CD4-positive, alpha-beta T cell treated with Interleukin-4 for 4 hours (primary cell): Measurements from ENCODE around the gene ATL2.
"Not testable (repeated sequence)": the region's sequence is repeated elsewhere in the genome, so short reads cannot be mapped to it uniquely, and the experiment has no call there.

Experiments
- DNase-seq: peaks from one replicate; pipeline ENCODE4 v3.0.0-alpha.2; 2020

Gene ATL2

DNA sequence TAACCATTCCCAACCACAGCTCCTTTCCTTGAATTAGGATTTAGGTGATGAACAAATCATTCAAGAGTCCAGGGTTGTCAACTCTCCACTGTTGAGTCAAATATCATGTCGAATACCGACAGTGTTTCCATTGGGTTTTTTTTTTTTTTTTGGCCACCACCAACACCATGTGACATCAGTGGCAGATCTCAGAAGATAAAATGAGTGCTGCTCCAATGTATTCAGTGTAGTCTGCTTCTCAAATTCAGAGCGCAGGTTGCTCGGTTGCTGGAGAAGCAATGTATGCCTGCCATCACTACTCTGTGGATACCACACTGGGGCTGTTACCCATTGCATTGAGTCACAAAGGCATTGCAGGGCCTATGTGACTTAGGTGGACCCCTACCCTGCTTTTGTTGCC lies 10.8 kb upstream of the ATL2 start:
- DNase-seq = peak; percentile 26

DNA sequence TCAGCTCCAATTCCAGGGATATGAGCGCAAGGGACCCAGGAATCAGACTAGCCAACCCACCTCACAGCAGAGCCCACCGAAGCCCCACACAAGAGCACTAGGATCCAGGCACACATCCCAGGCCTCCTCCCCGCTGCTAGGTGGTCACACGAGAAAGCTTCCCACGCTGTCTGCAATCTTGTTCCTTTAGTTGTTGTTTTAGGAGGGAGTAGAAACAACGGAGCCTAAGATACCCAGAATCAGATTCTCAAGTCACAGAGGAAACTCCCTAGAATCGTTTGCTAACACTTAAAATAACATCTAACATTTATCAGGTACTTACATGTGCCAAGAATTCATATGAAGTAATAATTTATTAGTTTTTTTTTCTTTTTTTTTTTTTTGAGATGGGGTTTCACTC lies 9.7 kb upstream of the ATL2 start:
- DNase-seq = no peak

DNA sequence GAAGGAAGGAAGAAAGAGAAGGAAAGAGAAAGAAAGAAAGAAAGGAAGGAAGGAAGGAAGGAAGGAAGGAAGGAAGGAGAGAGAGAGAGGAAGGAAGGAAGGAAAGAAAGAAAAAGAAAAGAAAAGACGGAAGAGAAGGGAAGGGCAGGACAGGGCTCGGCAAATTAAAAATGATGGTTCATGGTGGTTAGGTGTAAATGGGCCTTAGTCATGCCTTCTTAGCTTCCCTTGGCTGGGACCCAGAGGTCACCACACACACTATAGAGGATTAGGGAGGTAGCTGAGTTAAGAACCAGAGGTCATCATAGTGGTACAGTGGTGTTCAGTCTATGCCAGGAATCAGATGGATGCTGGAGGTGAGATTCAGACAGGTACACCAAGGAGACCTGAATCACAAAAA lies 9.3 kb upstream of the ATL2 start:
- no peak for DNase-seq

DNA sequence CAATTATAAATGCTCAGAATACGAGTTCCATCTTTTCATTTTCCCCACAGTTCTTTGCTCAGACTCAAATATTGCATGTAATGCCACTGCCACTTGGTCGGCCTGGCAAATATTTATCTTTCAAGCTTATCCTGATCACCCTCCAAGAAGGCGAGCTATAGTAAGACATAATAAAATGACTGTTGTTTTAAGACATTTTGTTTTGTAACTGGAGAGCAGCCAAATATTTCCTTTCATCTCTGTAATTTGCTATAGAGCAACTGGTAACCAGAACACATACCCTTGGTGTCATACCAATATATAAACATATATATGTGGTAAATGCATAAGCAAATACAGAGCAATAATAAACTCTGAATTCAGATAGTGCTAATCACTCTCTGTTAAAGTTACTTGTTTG lies 7.3 kb upstream of the ATL2 start:
- DNase-seq = no peak

DNA sequence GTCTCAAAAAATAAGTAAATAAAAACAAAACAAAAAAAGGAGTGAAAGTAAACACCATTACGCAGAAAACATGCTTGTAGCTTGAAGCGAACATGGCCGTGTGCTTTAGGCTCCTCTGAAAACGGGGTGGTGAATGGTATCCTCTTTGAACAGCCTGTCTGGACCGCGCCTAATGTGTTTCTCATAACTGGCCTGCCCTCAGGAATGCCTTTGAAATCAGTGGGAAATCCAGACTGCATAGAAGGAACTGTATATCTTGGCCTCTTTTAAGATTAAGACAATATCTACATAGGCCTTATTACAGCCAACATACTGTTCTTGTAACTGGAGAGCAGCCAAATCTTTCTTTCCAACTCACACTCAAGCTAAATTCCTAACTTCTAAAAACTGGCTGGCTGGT lies 6.7 kb upstream of the ATL2 start:
- not testable (repeated sequence) for DNase-seq

DNA sequence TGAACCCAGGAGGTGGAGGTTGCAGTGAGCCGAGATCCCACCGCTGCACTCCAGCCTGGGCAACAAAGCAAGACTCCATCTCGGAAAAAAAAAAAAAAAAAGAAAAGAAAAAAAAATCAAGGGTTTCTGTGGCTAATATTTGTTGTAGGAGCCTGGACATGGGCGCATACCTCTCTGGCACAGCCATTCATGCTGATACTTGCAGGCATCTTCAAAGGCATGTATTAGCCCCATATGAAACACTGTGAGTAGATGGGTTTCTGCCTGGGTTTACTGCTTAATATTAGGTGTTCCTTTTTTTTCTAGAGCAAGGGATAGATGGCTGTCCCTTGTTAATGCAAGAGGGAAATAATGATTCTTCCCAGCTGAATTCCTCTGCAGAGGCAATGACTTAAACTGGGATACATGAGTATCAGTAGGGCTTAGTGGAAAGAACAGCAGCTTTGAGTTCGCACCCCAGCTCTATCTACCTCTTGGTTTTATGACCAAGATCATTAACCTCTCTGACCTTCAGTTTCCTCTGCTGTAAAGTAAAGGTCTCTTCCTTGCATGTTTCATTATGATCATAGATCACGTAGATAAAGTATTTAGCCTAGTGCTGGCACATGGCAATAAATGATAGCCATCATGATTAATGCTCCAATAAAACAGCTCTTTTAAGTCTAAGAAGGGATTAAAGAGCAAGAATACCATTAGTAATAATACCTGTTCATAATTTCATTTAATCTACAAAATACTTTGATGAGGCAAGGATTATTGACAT lies 4.5 kb upstream of the ATL2 start:
- DNase-seq = no peak

DNA sequence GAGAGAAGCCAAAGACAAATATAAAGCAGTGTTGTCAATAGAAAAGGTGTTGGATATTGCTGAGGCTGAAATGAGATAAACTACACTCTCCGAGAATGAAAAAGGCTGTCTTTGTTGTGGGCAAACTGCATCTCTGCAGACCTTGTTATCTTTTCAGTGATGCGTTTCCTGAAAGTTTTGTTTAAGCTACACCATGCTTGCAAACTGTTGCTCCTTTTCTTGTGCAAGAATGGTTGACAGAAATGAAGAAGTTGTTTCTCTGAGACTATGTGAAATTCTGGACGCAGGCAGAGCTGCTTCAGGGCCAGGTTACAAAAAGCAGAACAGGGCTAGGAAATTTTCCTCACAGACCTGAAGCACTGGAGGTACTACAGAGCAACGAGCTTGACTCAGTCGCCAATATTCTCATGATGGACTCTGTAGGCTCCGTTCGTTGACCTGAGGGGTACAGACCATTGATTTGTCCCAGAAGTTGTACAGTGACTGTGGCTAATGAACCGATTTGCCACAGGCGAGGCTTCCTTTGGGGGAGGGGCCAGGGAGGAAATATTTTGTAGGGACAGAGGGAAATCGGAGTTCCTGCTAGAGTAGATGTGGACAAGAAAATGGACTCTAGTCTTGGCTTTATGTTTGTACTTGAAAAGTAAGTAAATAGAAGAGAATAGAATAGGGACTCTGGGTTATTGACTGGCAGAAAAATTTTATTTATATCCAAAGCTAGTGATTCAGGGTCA lies 3.5 kb upstream of the ATL2 start:
- DNase-seq = peak; percentile 42

DNA sequence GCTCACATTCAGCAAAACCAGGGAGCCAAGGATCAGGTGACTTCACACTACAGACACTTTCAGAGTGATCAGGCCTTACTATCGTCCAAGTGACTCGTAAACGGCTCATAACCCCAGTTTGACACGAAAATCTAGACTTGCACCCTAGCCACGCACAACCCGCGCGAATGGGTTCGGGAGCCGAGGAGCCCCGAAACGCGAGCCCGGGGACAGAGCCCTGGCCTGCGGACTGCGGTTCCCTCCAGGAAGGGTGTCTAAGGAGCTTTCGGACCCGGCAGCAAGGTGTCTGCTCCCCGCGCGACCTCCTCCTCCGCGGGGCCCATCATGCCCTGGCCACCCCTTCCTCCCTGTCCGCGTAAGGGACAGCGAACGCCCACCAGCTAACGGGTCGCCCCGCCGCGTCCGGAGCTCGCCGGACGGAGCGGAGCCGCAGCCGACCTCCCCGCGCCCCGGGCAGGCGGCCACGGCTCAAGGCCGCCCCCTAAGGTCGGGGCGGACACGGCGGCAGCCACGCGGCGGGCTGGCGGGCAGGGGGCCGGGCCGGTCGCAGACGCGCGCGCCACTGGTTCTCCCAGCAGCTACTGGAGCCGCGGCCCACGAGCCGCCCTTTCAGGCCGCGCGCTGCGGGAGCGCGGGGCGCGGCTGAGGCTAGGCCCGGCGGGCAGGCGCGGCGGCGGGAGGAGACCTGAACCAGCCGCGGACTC lies 575 bp downstream of the ATL2 start:
- DNase-seq = peak; percentile 48

DNA sequence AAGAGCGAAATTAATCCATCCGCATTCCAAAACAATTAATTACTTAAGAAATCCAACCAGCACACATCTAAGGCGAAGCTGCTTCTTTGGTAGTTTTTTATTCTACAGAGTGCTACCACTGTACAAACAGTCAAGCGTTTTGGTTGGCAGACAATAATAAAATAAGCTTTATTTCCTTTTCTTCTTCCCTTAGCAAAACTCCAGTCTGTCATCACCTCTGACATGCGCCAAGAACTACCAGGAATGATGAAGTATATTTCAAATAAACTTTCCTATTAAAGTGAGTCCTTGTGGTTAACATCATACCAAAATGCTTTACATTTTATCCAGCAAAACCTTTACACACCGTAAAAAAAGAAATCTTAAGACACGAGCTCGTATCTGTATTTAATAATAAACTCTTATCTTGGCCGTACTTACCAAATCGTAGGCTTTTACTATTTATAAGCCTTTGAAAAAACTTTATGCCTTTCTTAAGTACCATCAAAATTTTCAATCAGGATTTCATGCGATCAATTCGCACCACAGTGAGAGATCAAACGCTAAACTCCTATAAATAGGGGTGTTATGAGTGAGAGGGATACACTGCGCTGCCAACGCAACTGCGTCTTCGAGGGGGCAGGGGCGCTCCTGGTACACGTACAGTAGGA lies 1.3 kb downstream of the ATL2 start:
- DNase-seq = no peak

DNA sequence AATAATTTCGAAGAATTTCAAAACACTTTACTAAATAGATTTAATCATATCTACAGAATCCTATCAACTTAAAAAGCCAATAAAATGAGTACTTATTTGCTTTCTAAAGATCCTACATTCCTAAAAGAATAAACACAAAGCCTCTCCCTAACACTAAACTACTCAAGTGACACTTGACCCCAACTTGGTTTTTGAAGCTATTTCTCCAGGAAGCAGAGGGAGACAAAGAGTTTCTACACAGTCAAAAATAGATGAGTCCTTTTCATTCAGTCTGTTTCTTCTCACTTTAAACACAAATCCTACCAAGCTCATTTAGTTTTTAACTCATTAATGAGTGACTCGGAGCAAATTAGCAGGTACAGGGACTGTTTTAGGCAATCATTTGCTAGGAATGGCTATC lies 2.1 kb downstream of the ATL2 start:
- DNase-seq = no peak

DNA sequence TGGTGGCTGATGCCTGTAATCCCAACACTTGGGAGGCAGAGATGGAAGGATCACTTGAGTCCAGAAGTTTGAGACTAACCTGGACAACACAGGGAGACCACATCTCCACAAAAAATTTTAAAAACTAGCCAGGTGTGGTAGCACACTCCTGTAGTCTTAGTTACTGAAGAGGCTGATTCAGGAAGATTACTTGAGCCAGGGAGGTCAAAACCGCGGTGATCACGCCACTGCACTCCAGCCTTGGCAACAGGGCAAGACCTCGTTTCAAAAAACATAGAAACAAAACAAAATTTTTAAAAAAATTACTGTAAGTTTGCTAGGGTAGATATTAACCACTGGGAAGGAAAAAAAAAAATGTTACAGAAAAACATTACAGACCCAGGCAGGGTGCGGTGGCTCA lies 5.8 kb downstream of the ATL2 start:
- DNase-seq = no peak

DNA sequence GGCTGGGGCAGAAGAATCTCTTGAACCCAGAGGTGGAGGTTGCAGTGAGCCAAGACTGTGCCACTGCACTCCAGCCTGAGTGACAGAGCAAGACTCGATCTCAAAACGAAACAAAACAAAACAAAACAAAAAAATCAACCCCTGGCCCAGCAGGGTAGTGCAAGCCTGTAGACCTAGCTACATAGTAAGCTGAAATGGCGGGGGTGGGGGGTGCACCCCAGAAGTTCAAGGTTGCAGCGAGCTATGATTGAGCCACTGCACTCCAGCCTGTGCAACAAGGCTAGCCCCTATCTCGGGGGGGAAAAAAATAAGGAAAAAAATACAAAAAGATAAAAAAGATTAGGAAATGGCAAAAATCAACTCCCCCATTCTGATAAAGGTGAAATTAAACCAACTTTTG lies 6.4 kb downstream of the ATL2 start:
- no peak for DNase-seq

DNA sequence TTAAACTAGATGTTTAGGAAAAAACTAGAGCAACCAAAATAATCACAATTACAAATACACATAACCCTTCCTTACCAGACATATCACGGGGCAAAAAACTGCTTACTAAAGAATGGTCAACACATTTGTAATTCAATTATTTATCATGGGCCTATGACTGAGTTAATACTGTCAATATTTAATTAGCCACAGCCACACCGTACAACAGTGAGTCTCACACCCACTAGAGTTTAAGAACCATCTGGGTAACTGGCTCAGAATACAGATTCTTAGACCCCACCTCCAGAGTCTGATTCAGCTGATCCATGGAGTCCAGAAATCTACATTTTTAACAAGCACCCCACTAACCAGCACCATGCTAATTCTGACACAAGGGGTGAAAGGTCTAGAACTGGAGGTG lies 14.8 kb downstream of the ATL2 start:
- no peak for DNase-seq

DNA sequence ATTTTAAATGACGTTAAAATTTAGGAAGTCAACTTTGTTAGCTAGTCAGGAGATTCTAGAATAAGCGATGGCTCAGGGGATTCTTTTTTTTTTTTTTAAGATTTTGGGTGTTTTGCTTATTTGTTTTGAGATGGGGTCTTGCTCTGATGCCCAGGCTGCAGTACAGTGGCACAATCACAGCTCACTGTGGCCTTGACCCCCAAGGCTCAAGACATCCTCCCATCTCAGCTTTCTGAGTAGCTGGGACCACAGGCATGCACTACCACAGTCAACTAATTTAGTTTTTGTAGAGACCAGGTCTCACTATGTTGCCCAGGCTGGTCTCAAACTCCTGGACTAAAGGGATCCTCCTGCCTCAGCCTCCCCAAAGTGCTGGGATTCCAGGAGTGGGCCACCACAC lies 16.9 kb downstream of the ATL2 start:
- DNase-seq = no peak

DNA sequence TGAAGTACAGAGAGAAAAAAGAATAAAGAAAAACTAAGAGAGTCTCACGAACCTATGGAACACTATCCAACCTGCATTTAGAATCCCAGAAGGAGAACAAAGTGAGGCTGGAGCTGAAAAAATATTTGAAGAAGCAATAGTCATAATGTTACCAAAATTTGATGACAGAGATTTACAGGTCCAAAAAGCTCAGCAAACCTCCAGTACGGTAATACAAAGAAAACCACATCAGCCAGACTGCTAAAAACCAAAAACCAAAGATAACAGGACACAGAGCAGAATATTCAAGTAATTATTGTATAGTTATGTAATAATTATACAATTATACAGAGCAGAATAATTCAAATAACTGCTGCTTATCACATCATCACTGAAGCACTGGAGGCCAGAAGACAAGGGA lies 23.7 kb downstream of the ATL2 start:
- DNase-seq = no peak

DNA sequence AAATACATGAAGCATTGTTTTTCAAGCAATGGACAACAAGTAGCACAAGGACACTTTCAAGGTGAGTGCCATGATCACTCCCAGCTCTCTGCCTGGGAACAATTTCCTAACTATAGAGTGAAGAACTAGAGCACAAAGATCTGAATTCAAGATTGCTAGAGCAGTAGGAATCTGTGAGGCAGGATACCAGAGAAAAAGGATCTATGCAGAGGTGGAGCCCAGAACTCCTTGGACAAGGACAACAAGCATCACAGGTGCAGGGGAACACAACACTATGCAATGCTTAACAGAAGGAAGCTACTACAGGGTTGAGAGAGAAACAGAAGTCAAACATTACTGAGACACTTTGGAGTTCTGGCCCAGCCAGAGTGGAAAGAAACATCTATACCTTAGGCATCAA lies 24.7 kb downstream of the ATL2 start:
- DNase-seq = no peak

DNA sequence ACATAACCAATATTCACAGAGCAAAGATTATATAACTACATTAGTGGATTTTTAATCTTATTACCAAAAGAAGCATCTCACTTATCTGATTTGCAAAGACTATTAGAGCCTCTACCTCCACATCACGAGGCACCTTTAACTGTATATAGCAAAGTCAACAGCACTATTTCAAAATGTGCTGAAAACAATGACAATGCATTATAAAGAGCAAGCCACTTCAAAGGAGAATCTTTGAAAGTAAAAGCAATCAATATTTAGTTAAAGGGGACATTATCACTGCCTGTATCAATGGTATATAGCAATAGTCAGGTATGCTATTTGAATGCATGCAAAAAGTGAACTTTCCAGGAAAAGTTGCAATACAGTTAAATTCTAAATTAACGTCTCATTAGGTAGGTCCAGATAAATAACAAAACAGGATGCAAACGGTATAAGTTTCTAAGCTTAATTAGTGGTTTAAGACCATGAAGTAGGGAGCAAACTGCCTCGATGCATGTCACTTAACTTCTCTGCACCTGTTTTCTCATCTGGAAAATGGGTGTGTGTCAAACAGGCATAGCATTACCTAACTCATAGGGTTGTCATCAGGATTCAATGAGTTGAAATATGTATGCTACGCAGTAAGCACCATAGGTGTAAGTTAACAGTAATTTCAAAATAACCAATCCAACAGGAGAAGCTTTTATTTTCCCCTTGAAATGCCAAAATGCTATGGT lies 31.6 kb downstream of the ATL2 start:
- no peak for DNase-seq

DNA sequence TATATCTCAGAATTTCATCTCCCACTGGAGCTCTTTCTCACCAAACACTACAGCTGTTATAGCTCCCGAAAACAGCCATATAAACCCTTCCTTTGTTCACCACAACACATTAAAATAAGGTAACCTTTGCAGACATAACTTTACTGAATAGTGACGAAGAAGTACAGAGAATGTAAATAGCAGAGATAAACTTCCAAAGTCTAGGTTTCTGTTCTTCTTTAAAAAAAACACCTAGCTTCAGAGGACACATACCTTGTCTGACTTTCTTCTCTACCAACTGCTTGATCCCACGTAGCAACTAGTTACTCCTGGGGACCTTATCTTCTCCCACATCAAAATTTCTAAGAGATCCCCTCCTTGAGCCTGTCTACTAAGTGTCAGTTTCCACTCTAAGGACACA lies 32.3 kb downstream of the ATL2 start:
- DNase-seq = no peak

DNA sequence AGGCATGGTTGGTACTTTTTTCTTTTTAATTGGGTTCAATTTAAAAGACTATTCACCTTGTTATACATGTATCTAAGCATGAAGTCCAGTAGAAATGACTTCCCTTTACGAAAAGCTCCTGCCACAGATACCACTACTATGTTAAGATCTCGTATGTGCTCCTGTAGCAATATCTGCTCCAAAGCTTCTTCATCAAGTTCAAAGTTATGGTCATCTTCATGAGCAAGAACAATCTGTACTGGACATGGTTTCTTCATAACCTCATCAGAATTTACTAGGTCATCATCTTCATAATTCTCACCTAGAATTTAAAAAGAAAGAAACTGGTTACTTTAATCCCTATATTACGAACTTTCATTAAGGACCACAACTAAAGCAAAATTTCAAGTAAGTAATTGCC lies 33.9 kb downstream of the ATL2 start:
- no peak for DNase-seq

DNA sequence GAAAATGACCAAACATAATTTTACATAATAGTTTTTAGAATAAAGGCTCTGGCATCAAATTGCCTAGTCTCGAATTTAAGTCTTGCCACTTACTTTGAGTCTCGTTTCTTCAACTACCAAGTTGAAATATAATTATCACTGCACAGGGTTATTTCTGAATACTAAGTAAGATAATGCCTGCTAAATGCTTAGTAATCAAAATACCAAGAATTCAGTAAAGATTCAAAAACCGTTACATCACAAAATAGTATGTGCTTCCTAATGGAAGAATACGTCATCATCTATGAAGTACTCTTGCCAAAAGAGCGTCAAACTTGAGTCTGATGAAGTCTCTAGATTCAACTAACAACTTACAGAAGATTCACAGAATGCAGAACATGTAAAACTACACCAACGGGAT lies 40.5 kb downstream of the ATL2 start:
- no peak for DNase-seq

DNA sequence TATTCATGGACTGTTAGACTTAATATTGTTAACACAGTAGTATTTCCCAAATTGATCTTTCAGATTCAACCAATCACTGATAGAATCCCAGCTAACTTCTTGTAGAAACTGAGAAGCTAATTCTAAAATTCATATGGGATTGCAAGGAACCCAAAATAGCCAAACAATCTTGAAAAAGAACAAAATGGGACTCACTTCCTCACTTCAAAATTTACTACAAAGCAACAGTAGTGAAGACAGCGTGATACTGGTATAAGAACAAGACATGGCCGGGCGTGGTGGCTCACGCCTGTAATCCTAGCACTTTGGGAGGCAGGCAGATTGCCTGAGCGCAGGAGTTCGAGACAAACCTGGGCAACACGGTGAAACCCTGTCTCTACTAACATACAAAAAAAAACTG lies 46.3 kb downstream of the ATL2 start:
- no peak for DNase-seq

DNA sequence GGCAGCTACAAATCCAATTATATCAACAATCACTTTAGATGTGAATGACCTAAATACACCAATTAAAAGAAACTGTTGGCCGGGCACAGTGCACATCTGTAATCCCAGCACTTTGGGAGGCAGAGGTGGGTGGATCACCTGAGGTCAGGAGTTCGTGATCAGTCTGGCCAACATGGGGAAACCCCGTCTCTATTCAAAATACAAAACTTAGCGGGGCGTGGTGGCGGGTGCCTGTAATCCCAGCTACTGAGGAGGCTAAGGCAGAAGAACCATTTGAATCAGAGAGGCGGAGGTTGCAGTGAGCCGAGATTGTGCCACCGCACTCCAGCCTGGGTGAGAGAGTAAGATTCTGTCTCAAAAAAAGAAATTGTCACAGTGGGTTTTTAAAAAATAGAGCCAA lies 49.5 kb downstream of the ATL2 start:
- no peak for DNase-seq

DNA sequence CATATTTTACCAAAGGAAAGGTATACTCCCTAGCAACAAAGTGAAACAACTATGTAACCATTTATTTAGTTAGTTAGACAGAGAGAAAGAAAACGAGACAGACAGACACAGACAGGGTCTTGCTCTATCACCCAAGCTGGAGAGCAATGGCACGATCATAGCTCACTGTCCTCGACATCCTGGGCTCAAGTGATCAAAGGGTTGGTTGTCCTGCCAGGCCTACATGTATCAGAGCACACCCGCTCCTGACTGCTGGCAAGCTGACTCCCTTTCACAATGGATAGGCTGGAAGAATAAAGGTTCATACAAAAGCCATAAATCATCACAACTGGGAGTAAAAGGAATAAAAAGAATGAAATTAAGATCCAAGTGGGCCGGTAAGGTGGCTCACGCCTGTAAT lies 53.5 kb downstream of the ATL2 start:
- DNase-seq = no peak
